GM19023 (cell line): Measurements from ENCODE around the gene SNTB2.
"Not testable (repeated sequence)": the region's sequence is repeated elsewhere in the genome, so short reads cannot be mapped to it uniquely, and the experiment has no call there.

Experiments
- ATAC-seq: cut with Tn5 transposase; IDR thresholded peaks from one replicate; pipeline ENCODE4 v1.9.1; 2021; ENCODE audit warnings: mild to moderate bottlenecking, moderate library complexity; ENCODE audit not compliant: unreplicated experiment

The SNTB2 gene

DNA sequence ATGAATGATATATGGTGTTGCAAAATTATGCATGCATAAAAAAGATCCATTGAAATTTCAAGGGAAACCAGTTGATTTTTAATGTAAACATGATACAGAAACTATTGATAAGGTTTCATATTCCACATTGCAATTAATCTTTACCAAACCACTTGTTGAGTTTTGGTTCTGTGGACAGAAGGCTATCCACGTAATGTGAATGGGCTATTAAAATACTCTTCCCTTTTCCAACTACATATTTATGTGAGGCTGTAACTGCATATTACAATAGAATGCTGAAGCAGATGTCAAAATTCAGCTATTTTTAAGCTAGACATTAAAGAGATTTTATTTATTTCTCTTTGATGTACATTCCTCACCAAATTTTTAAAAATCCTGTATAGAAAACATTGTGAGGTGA lies 90.4 kb downstream of the SNTB2 start:
- no peak for ATAC-seq

DNA sequence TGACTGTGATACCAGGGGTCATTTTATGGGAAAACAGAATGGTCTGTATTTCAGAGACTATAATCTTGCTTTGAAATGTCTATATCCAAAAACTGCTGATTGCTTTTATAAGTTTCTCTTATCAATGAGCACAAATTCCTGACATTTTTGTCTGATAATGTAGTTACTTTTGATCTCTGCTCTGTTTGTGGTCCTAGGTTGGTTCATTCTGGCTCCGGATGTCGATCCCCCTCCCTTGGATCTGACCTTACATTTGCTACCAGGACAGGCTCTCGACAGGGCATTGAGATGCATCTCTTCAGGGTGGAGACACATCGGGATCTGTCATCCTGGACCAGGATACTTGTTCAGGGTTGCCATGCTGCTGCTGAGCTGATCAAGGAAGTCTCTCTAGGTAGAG lies 96.9 kb downstream of the SNTB2 start:
- no peak for ATAC-seq

DNA sequence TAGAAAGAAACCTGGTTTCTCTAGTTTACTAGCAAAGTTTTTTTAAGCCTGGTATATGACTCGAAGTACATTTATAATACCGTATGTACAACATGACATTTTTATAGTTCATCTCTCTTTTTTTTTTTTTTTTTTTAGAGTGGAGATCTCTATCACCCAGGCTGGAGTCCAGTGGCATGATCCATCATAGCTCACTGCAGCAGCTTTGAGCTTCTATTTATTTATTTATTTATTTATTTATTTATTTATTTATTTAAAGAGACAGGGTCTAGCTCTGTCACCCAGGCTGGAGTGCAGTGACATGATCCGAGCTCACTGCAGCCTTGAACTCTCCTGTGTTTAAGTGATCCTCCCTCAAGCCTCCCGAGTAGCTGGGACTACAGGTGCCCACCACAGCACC lies 98.3 kb downstream of the SNTB2 start:
- ATAC-seq = no peak

DNA sequence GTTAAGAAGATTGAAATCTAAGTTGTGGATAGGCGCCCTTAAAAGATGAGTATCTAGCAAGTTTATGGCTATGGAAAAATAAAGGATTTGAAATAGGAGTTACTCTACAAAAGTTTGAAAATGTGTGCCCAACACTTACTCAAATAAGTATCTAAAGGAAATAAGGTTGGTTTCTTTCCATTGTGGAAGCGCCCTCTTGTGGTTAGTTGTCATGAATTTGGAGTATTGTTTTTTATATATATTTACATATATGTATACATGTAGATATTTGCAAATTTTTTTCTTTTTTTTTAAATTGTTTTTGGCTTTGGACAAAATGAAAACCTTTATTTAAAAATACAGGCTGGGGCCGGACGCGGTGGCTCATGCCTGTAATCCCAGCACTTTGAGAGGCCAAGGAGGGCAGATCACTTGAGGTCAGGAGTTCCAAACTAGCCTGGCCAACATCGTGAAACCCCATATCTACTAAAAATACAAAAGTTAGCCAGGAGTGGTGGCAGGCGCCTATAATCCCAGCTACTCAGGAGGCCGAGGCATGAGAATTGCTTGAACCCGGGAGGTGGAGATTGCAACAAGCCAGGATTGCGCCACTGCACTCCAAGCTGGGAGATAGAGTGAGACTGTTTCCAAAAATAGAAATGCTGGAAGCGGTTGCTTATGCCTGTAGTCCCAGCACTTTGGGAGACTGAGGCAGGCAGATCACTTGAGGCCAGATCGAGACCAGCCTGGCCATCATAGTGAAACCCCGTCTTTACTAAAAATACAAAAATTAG lies 100.2 kb downstream of the SNTB2 start:
- ATAC-seq = no peak

DNA sequence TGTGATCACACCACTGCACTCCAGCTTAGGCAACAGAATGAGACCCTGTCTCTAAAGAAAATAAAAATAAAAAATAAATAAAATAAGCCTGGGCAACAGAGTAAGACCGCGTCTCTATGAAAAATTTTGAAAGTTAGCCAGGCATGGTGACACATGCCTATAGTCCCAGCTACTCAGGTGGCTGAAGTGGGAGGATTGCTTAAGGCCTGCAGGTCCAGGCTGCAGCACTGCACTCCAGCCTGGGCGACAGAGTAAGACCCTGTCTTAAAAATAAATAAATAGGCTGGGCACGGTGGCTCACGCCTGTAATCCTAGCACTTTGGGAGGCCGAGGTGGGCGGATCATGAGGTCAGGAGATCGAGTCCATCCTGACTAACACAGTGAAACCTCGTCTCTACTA lies 104.7 kb downstream of the SNTB2 start:
- not testable (repeated sequence) for ATAC-seq

DNA sequence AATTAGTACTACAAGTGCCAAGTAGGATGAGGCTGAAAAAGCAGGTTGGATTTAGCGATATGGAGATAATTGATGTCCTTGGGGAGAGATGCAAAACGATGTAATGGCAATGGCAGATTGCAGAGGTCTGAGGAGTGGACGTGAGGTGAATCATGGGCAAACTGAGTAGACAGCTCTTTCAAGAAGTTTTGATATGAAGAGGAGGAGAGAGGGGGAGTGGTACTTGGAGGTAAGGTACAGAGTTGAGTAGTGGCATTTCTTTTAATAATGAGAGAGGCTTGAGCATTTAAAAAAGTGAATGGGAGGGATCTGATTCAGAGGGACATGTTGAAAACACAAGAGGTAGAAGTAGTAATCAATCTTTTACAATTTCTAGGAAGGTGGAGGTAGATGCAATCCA lies 106.4 kb downstream of the SNTB2 start:
- no peak for ATAC-seq

DNA sequence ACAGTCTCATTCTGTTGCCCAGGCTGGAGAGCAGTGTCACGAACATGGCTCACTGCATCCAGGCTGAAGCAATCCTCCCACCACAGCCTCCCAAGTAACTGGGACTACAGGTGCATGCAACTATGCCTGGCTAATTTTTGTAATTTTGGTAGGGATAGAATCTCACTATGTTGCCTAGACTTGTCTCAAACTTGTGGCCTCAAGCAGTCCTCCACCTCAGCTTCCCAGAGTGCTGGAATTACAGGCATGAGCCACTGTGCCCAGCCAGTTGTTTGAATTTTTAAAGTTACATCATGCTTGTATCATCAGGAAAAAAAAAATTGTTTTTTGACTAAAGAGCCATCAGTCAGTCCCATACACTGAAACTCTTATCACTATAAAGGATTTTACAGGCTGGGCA lies 107.1 kb downstream of the SNTB2 start:
- ATAC-seq = no peak

DNA sequence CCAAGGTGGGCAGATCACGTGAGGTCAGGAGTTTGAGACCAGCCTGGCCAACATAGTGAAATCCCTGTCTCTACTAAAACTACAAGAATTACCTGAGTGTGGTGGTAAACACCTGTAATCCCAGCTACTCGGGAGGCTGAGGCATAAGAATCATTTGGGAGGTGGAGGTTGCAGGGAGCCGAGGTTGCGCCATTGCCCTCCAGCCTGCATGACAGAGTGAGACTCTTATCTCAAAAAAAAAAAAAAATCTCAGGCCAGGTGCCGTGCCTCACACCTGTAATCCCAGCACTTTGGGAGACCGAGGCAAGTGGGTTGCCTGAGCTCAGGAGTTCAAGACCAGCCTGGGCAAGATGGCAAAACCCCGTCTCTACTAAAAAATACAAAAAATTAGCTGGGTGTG lies 109.8 kb downstream of the SNTB2 start:
- ATAC-seq = not testable (repeated sequence)

DNA sequence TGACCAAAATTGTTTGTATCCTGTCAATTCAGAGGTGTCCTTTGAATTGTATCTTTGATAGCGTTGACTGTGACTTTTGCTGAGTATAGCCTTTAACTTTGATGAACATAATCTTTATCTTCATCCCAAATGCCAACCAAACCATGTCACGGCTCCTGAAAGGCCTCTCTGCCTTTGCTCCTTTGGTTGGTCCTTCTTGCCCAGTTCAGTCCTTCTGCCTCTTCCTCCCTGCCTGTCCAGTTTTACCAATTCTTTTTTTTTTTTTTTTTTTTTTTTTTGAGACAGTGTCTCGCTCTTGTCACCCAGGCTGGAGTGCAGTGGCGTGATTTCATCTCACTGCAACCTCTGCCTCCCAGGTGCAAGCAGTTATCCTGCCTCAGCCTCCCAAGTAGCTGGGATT lies 111.3 kb downstream of the SNTB2 start:
- ATAC-seq = no peak

DNA sequence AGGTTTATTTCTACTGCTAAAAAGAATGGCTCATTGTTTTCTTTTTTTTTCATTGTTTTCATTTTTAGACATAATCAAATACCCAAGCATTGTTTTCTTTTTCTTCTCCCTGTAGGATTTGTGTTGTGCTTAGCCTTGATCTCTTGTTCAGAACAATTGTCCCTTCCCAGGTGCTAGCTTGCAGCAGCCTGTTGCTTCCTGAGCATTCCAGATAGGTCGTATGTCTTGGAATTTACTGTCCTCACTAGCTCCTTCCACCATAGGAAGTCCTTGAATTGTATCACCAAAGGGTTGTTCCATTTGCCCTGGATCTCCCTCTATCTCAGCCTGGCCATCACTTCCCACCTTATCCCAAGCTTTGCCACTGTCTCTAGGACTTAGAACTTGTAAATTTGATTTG lies 114.2 kb downstream of the SNTB2 start:
- ATAC-seq = no peak

DNA sequence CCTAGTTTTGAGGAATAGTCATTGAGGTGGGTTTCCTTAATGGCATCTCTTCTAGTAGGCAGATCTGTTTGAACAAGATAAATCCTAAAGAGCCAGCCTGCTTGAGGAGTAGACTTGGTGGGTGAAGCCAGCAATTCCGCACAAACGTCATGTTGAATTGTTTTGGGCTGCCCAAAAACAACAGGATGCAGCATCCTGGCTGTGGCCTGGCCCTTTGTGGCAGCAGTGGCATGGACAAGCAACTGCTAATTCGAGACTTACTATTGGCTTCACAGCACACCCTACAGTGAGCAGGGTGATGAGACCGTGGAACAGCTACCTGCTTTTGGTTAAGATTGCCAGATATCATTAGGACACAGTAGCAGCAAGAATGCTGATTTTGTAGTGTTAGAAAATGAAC lies 114.9 kb downstream of the SNTB2 start:
- ATAC-seq = no peak

DNA sequence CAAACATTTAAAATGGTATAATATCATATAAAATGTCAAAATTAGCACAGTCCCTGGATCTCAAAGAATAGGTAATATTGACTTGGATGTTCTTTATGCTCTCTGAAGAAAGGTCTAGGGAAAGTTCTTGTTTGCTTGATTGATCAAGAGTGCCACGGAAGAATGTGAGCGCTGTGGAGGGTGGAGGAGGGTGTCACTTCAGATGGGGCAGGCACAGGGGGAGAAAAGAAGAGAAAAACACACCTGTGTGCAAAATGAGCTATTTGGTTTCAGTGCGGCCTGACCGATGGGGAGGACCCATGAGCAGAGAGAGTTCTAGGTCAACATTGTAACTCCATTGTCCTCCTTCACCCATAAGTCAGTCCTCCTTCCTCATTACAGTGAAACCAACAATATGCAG lies 115.3 kb downstream of the SNTB2 start:
- ATAC-seq = no peak

DNA sequence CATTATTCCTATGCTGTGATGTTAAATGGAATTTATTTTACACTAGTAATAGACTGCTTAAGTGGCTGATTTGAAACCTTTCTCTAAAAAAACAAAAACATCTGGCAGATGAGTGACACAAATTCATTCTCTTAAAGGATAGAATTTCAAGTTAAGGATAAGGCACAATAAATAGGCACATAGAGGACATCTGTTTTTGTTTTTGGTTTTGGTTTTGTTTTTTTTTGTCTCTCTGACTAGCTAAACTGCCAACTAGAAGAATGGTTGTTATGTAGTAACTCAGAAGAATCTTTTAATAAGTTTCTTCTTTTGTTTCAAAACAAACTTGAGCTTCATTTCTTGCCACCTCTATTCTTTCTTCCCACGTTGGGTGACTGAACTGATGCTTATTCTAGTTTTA lies 119.1 kb downstream of the SNTB2 start:
- no peak for ATAC-seq

DNA sequence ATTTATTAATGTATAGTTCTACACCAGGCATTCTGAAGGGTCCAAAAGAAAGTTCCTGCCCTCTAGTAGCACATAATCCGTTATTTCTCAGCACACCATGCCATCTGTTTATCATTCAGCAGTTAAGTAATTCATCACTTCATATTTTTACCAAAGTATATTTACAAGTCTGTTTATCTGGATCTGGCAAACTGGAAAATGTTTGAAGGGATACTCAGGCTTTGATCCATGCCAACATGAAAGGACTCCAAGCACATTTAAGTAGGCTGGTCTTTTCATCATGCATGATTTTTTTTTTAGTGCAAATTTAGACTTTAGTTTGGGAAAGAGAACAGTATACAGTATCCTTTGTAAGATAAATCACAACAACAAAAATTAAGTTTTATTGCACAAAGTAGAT lies 120.1 kb downstream of the SNTB2 start:
- ATAC-seq = no peak

DNA sequence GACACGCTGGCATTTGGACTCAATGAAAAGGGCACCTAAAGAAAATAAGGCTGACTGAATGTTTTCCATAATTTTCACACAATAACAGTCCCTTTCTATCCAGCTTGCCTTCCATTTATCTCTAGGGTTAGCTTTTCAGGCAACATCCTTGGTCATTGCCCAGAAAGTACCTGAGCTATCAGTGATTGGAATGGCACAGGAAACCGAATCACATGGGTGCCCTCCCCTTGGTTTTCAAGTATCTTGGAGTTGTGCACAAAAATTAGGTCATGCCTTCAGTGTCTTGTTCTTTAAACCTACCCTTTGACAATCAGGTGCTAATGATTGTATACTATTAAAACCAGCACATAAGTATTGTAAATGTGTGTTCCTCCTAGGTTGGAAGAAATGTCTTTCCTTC lies 120.9 kb downstream of the SNTB2 start:
- ATAC-seq = no peak

DNA sequence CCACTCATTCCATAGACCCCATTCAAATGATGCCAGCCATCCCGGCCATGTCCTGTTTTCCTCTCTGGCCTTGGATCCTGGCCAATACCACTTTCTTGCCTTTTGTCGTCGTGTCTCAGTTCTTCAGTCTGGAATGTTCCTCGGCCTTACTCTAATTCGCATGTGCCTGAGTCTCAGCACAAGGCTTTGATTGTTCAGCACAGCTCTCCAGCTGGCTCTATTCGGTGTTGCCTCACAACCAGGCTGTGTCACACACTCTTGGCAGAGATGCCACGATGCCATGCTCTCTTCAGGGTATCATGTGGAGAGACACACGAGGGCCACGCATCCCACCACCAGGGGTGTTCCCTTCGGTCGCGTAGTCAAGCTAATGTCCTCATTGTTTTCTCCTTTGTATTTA lies 122.4 kb downstream of the SNTB2 start:
- ATAC-seq = no peak

DNA sequence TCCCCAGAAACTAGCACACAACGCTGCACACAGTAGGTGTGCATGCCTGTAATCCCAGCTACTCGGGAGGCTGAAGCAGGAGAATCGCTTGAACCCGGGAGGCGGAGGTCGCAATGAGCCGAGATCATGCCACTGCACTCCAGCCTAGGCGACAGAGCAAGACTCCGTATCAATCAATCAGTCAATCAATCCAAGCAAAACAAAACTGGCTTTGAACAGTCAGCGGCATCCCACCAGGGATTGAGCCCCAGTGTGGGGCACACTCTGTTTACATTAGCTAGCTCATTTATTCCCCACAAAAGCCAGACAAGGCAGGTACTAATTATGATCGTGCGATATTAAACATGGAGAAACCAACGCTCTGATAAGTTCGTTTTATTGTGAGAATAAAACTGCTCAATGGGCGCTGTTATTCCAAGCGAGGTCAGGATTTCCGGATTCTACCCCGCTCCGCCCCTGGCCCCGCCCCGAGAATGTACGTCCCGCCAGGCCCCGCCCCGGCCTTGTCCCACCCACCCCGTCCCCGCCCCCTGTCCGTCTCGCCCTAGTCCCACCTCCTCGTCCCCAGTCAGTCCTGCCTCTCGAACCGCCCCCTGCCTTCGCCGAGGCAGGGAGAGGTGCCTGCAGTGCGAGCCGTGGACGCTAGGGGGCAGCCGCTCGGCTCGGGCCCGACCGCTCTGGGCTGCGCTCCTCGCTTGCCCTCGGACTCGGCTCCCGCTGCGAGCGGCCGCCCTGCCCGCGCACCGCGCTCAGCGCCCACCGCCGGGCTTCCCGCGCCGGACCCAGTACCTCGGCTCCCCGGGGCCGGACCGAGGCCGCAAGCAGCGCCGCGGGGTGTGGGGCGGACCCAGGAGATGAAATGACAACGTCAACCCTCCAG lies 123.9 kb downstream of the SNTB2 start, which contains the start of gene VPS4A:
Gene VPS4A (plus strand): TSS at position 698 of the 880 bp plus-strand sequence. CDS start 162 bp downstream, at position 860.
- ATAC-seq = peak; percentile 90

DNA sequence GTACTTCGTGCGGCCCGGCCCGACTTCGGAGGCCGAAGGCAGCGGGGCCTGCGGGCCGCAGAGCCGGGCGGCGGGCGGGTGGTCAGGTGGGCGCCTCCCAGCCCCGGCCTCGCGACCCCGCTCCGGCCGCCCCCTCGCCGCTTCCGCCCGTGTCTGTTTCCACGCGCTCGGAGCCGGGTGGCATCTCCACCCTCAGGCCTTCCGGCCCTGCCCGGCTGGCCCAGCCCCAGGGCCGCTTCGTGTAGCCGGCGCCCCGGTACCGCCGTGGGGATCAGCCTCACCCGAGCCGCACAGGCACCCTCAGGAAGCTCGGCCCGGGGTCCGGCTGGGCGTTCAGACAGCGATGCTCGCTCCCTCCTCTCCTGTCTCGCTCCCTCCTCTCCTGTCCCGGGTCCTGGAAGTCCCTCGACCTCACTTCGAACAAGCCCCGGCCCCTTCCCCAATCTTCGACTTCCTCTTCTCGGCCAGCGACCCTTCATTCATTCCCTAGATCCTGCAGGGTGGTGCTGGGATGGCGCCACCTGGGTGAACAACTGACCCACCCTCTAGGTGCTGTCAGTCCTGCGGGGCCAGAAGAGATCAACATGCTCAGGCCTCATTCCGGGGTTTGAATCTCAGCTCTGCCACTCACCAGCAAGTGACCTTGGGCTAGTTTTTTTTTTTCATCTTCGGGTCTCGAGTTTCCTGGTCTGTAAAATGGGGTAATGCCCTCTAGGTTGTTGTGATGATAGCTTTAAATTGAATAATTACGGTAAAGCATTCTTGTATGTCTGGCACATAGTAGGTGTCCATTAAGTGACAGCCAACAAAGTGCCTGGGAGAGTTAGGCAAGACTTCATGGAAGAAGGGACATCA lies 124.8 kb downstream of the SNTB2 start:
- ATAC-seq = peak; percentile 53

DNA sequence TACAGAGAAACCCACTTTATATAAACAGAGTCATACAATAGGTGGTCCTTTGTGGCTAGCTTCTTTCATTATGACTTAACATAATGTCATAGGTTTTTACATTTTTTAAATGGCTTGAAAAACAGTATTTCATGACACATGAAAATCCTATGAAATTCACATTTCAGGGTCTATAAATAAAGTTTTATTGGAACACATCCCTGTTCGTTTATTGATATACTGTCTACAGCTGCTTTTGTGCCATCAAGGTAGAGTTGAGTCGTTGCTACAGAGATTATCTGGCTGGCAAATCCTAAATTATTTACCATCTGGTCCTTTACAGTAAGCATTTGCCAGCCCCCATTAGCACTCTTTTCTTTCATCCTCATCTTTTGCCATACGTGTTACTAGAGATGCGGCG lies 126.5 kb downstream of the SNTB2 start:
- ATAC-seq = no peak

DNA sequence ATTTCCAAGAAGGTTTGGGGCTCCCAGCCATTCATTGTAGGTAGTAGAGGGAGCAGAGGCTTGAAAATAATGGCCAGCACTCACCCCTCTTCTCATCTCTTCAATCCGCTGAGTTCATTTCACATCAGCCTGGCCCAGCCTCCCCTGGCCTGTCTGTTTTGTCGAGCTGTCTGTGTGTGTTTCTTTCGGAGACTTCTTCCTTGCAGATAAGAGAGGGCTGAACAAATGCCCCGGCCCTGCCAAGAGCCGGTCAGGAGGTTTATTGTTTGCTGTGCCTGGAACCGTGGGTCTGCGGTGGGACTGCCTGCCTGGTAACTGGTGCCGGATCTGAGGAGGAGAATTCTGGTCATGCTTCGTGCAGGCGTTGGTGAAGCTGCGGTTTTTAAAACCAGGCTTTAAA lies 127.6 kb downstream of the SNTB2 start:
- ATAC-seq = no peak
